ENCODE data around the gene PAX7. TPM values are rescaled to one million over a fixed set of nuclear protein-coding genes. Genes with fewer than 3 reads are reported as not detected.

Gene PAX7
- total and polyA plus RNA-seq, 2 donors (not counting 3 experiments of a cell fraction or from before 2014, with no cell fraction given): not detected

DNA sequence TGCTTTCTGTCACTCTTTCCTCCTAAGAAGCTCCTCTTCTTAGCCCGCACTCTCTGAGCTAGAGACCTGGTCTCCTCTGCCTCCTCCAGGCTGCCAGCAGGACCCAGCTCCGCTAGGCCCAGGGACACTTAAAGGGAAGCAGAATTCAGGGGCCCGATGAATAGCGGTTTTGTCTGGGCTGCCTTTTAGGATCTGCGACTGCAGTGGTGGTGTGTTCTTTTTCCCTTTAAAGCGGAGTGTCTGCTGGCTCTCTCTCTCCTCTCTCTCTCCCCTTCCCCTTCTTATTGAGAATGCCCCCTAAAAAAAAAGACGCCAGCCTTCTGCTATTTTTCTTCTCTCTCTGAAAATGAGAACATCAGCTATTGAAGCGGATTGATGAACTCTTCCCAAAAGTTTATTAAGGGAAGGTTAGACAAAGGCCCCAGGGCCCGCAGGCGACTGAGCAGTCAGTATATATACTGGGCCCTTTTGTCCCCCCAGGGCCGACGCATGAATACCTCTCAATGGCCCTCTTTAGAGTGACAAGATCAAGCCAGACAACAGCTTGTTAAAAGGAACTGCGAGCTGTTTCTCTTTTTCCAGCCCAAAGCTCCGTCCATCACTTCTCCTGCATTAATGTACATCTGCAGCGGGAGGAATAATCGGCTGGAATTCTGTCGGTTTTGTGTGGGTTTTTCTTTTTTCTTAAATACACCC lies 27.0 kb downstream of the PAX7 start:
- H3K4me1 ChIP-seq (ENCODE audit: control insufficient read depth, extremely low read depth, insufficient read depth, low read length): no peaks in the 10 kb centered on the region
- DNase-seq (ENCODE audit: low read depth, low spot score) (no peak), FAIRE-seq (no peak)
- no peaks in the 10 kb centered on the region for H3K79me2 ChIP-seq (ENCODE audit: control insufficient read depth, insufficient read depth, low read length)
- dilution Hi-C loops (cut with MboI; ENCODE audit: extremely low pct_ligation_motif_present, low sequenced_read_pairs) (no loop called here), intact Hi-C loops (cut with micrococcal nuclease) (no loop called here)
- H3K27ac ChIP-seq (ENCODE audit: insufficient read depth, low read depth, low read length): no peak overlapping the region
- no peak overlapping the region for H2AFZ ChIP-seq (ENCODE audit: low read depth, low read length)
- no peak overlapping the region for H3K4me2 ChIP-seq (ENCODE audit: insufficient read depth, low read length)
- POLR2A ChIA-PET: no interaction called here
- peaks cover 8 to 12% of the 10 kb centered on the region in 2 experiments for H3K27me3 ChIP-seq (ENCODE audit: control insufficient read depth in 2 of 2, insufficient read depth in 2 of 2, low read length in 2 of 2)
- H3K4me3 ChIP-seq (replicated peaks in 1 of 3; ENCODE audit: insufficient read depth in 1 of 3, low read depth in 1 of 3, low read length in 3 of 3): no peak overlapping the region
- BruUV-seq (replicated peaks): no TSS peak
- no peaks in the 10 kb centered on the region for H3K9me1 ChIP-seq (replicated peaks; ENCODE audit: control insufficient read depth, extremely low read depth, insufficient read depth, low read length)
- no peaks in the 10 kb centered on the region for H3K9me3 ChIP-seq (replicated peaks; ENCODE audit: control insufficient read depth, insufficient read depth, low read length)
- TF ChIP-seq JUN (IDR thresholded peaks at IDR 0.05; ENCODE audit: borderline replicate concordance, insufficient read depth, insufficient read length, low read depth) (no peak), CTCF (IDR thresholded peaks at IDR 0.05; ENCODE audit: extremely low read depth in 1 of 2, insufficient read depth in 1 of 2, low read depth in 1 of 2, low read length in 2 of 2) (no peak), POLR2AphosphoS5 (IDR thresholded peaks at IDR 0.05; ENCODE audit: insufficient read depth, low read depth, low read length) (no peak), FOS (IDR thresholded peaks at IDR 0.05; ENCODE audit: borderline replicate concordance, insufficient read depth, low read length) (no peak), MYC (IDR thresholded peaks at IDR 0.05; ENCODE audit: low read depth, low read length) (no peak), GATA2 (IDR thresholded peaks at IDR 0.05; ENCODE audit: insufficient read depth, insufficient read length, low read depth, low read length) (no peak), EZH2 (IDR thresholded peaks at IDR 0.05; ENCODE audit: borderline replicate concordance, low read depth, low read length, severe bottlenecking) (no peak), POLR2A (IDR thresholded peaks at IDR 0.05; ENCODE audit: low read depth, low read length) (no peak)
- TF ChIP-seq, protein P1, sequence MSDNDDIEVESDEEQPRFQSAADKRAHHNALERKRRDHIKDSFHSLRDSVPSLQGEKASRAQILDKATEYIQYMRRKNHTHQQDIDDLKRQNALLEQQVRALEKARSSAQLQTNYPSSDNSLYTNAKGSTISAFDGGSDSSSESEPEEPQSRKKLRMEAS (IDR thresholded peaks at IDR 0.05; ENCODE audit: insufficient read depth, insufficient read length): no peak
- H3K36me3 ChIP-seq (ENCODE audit: control insufficient read depth in 2 of 2, extremely low read depth in 1 of 2, insufficient read depth in 2 of 2, low read length in 2 of 2): no peaks in the 10 kb centered on the region
- CTCF ChIA-PET: no interaction called here
- no peaks in the 10 kb centered on the region for H4K20me1 ChIP-seq (replicated peaks; ENCODE audit: control insufficient read depth, extremely low read depth, insufficient read depth, low read length)
- H3K9ac ChIP-seq (replicated peaks; ENCODE audit: extremely low read depth, insufficient read depth, low read length): no peak overlapping the region
